HG03064 (cell line): Measurements from ENCODE around the gene CRYBB2.
"Not testable (repeated sequence)": the region's sequence is repeated elsewhere in the genome, so short reads cannot be mapped to it uniquely, and the experiment has no call there.

Experiments used
- ATAC-seq: cut with Tn5 transposase; IDR thresholded peaks from one replicate; pipeline ENCODE4 v1.9.1; 2021; ENCODE audit warnings: low read depth; ENCODE audit not compliant: unreplicated experiment

Gene CRYBB2

DNA sequence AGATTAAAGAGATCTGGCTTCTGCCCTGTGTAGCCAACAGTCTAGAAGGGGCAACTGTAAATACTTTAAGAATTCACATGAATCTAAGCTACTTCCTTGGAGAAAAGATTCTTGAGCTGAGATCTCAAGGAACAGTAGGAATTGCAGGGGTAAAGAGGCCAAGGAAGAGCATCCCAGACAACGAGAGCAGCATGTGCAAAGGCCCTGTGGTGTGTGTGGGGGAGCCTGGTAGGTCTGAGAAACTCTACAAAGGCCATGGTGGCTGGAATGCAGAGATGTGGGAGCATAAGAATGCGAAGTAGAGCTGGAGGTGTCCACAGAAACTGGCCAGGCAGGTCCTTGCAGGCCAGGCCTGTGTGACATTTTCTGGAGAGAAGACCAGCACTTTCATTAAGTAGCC, 11.3 kb downstream of the CRYBB2 start:
- ATAC-seq = not testable (repeated sequence)

- no peak for ATAC-seq
Measured at GRCh38 chr22:25232301-25232700, 12.9 kb downstream of the CRYBB2 start.

DNA sequence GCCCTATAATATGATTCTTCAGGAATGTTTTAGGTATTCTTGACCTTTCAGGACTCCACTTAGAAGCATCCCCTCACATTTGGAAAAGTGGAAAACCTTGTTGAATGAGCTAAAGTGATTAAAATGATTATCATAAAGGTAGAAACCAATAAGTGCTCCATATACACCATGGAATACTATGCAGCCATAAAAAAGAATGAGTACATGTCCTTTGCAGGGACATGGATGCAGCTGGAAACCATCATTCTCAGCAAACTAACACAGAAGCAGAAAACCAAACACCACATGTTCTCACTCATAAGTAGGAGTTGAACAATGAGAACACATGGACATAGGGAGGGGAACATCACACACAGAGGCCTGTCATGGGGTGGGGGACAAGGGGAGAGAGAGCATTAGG, 14.3 kb downstream of the CRYBB2 start:
- not testable (repeated sequence) for ATAC-seq

DNA sequence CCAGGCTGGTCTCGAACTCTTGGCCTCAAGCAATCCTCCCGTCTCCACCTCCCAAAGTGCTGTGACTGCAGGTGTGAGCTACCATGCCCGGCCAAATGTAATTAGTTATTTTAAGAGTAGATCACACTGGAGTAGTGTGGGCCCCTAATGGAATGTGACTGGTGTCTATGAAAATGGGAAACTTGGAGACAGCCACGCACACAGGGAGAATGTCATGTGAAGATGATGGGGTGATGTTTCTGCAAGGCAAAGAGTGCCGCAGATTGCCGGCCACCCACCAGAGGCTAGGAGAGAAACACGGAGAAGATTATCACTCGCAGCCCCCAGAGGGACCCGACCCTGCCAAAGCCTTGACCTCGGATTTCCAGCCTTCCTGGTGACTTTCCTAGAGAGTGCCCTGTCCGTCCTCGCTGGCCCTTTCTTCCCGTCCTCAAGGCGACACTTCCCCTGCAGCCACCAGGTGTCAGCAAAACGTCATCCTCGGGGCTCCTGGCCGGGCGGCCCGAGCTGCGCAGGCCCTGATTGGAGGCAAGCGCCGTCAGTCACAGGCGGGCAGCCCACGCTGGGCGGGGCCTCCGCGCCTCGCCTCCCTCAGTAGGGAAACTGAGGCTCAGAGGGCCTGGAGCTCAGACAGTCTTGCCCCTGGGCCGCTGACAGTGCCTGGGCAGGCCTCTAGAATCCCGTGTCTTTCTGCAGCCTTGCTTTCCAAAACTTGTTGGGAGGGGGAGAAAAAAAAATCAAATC, 16.3 kb downstream of the CRYBB2 start:
- ATAC-seq = peak; percentile 67

DNA sequence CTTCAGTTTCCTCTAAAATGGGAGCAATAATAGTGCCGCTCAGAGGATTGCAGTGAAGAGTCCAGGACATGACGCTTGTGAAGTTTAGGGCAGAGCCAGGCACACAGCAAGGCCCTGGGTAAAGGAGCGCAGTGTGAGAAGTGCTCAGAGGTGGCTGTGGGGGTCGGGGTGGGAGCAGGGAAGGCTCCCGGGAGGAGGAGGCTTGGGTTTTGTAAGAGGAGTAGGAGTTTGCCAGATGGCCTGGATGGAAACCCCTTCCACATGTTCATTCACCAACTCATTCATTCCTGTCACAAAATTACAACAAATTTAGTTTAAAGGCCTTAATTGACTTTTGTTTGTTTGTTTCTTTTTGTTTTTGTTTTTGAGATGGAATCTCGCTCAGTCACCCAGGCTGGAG, 17.0 kb downstream of the CRYBB2 start:
- ATAC-seq = no peak

DNA sequence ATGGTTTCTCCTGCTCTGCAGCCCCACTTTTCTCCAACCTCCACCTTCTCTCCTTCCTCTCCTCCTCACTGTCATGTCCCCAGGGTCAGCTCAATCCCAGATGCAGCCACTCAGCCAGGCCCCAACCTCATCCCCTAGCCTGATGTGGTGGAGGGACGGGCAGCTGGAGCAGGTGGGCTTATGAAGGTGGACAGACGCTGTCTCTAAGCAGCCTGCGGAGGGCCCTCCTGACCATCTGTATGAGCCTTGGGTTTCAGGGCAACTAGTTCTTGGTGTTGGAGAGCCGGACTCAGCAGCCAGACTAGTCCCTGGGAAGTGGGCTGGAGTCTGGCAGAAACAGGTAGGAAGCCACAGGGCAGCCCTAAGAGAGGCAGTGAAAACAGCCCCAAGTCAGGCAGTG, 18.1 kb downstream of the CRYBB2 start:
- no peak for ATAC-seq

GRCh38 chr22:25238058-25238457, 18.6 kb downstream of the CRYBB2 start:
- ATAC-seq = not testable (repeated sequence)

GRCh38 chr22:25255169-25255568, 35.7 kb downstream of the CRYBB2 start:
- not testable (repeated sequence) for ATAC-seq

- not testable (repeated sequence) for ATAC-seq
Measured at GRCh38 chr22:25267567-25267966, 48.1 kb downstream of the CRYBB2 start.

GRCh38 chr22:25268902-25269301, 49.5 kb downstream of the CRYBB2 start:
- ATAC-seq = not testable (repeated sequence)

- not testable (repeated sequence) for ATAC-seq
Measured at GRCh38 chr22:25270061-25270460, 50.6 kb downstream of the CRYBB2 start.

- ATAC-seq = not testable (repeated sequence)
Measured at GRCh38 chr22:25273231-25273630, 53.8 kb downstream of the CRYBB2 start.

DNA sequence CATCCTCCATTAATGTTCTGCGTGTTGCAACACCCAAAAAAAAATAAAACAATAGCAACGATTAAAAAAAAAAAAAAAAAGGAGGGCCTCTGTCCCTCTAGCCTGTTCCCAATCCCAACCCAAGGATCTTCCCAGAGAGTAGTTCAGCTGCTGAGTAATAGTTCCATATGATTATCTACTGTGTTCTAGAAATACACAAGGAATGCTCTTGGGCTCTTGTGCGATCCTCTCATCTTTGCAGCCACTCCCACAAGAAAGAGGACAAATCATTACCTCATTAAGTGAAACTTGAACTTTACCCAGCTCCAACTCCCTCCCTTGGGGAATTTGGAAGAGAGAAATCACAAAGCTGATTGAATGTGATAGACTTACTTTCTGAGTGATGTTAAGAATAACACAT, 54.5 kb downstream of the CRYBB2 start:
- ATAC-seq = not testable (repeated sequence)

DNA sequence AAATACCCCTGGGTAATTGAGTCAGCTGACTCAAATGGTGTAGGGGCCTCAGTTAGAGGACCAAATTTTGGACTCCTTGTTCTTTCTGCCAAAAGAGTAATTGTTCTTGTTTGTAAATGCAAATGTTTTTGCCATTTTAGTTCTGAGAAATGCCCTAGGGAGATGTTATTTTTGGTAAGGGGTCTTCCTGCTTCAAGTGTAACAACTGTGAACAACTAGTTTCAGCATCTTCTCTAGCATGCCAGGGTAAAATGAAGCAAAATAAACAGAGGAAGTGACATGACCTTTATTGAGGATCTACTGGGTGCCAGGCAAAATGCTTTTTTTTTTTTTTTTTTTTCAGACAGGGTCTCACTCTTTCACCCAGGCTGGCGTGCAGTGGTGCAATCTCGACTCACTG, 60.7 kb downstream of the CRYBB2 start:
- ATAC-seq = not testable (repeated sequence)
